Prostate gland (tissue), 2 donors: ENCODE results near the gene UTP11. TPM values are rescaled to one million over a fixed set of nuclear protein-coding genes. Genes with fewer than 3 reads are reported as not detected.
A peak's percentile ranks its signal among the peaks of the same experiment; 100 is the strongest.
"Not testable (repeated sequence)": the region's sequence is repeated elsewhere in the genome, so short reads cannot be mapped to it uniquely, and the experiment has no call there.

Experiments used
- DNase-seq: peaks from one replicate; pipeline ENCODE4 v3.0.0-alpha.2; 2019; ENCODE audit warnings: low spot score
- H3K27ac ChIP-seq, 2 donors: fragments of 200-600 bp; sonication (generic); 2 replicates each; pipeline ENCODE4 v1.5.1; 2017 to 2019
- H3K27me3 ChIP-seq: fragments of 200-600 bp; sonication (generic); replicated peaks from 2 replicates; pipeline ENCODE4 v1.5.1; 2019; ENCODE audit not compliant: insufficient read depth
- H3K36me3 ChIP-seq, 2 donors: fragments of 200-600 bp; sonication (generic); 1 replicate in 1 of 2; 2 replicates in 1 of 2; pipeline versions ENCODE4 v1.5.1 to v1.8.1; 2017 to 2019
- H3K4me1 ChIP-seq: fragments of 200-600 bp; sonication (generic); replicated peaks from 2 replicates; pipeline ENCODE4 v1.5.1; 2019
- H3K4me3 ChIP-seq, 2 donors: fragments of 200-600 bp; sonication (generic); 2 replicates each; pipeline ENCODE4 v1.5.1; 2017 to 2019
- H3K9me3 ChIP-seq: fragments of 200-600 bp; sonication (generic); 2 replicates; pipeline ENCODE4 v1.5.1; 2017
- POLR2A ChIP-seq: fragments of 450-650 bp; IDR thresholded peaks from one replicate; pipeline ENCODE4 v1.6.1; 2016; ENCODE audit warnings: antibody characterized with exemption, mild to moderate bottlenecking
- POLR2AphosphoS5 ChIP-seq: sonication (generic); formaldehyde crosslinking; IDR thresholded peaks from one replicate; pipeline ENCODE4 v1.6.1; 2017; ENCODE audit warnings: antibody characterized with exemption
- WGBS: methylation state at CpG from one replicate; pipeline ENCODE4 v1.1.5; 2018; 5-methylcytosine and 5-hydroxymethylcytosine counted together
- intact Hi-C: fragments of 100-400 bp; cut with DNase I; formaldehyde crosslinking; loops from one replicate; pipeline ENCODE4 v1.14.2; 2022
- total RNA-seq, 2 donors: library from RNA; depleted of rRNA; stranded (reverse); fragments of >200 nt; gene quantifications; one replicate each; pipeline ENCODE4 v1.1.0, GENCODE V29; 2016
- TF ChIP-seq, protein P1 (sequence below), 4 experiments: fragments of 200-600 bp in 2 of 4; fragments of 450-650 bp in 2 of 4; sonication (generic) in 2 of 4; IDR thresholded peaks; 1 replicate in 3 of 4; 2 replicates in 1 of 4; pipeline ENCODE4 v1.5.1; 2016 to 2019; ENCODE audit warnings: antibody characterized with exemption in 4 of 4, mild to moderate bottlenecking in 2 of 4, moderate library complexity in 2 of 4

Gene UTP11
- total RNA-seq, 2 donors from 2014 or later = 26.9 to 36.5 TPM

DNA sequence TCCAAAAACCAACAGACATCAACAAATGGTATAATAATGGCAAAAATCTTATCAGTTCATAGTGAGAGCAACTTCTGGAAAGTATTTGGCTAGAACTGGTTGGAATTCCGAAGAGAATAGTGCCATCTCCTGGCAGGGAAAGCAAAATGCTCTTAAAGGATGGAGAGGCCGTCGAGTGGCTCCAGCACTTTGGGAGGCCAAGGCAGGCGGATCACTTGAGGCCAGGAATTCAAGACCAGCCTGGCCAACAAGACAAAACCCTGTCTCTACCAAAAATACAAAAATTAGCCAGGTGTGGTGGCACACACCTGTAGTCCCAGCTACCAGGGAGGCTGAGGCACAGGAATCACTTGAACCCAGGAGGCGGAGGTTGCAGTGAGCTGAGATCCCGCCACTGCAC, 37.5 kb upstream of the UTP11 start:
- H3K27ac ChIP-seq, H3K4me1 ChIP-seq, DNase-seq, H3K36me3 ChIP-seq, H3K9me3 ChIP-seq, H3K4me3 ChIP-seq, intact Hi-C loops, H3K27me3 ChIP-seq: not testable (repeated sequence)
- TF ChIP-seq, protein P1, sequence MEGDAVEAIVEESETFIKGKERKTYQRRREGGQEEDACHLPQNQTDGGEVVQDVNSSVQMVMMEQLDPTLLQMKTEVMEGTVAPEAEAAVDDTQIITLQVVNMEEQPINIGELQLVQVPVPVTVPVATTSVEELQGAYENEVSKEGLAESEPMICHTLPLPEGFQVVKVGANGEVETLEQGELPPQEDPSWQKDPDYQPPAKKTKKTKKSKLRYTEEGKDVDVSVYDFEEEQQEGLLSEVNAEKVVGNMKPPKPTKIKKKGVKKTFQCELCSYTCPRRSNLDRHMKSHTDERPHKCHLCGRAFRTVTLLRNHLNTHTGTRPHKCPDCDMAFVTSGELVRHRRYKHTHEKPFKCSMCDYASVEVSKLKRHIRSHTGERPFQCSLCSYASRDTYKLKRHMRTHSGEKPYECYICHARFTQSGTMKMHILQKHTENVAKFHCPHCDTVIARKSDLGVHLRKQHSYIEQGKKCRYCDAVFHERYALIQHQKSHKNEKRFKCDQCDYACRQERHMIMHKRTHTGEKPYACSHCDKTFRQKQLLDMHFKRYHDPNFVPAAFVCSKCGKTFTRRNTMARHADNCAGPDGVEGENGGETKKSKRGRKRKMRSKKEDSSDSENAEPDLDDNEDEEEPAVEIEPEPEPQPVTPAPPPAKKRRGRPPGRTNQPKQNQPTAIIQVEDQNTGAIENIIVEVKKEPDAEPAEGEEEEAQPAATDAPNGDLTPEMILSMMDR (IDR thresholded peaks at IDR 0.05) = peak in 3 of 4 experiments; percentile 36 to 67 (median 46)
- 53% methylated on average over 6 of the region's 6 CpGs for WGBS

DNA sequence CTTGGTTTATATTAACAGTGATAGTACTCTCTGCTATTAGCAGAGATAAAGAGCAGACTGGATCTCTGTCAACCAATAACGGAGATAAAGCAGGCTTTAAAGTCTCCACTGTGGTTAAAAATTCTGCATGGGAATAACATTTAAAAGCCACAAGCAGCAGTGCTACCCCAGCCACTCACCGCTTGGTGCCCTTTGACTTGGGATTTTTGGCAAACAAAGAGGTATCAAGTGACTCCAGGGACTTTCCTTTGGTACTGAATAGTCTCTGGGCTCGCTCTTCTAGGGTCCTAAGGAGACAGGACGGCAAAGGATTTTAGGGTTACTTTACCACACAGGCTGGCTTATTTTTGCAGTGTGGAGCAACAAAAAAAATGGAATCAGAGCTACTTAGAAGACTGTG, 34.0 kb upstream of the UTP11 start:
- TF ChIP-seq POLR2AphosphoS5 = no peak
- TF ChIP-seq POLR2A = no peak
- TF ChIP-seq, protein P1 (IDR thresholded peaks at IDR 0.05) = no peak
- no peak overlapping the region for H3K27ac ChIP-seq
- no peak overlapping the region for H3K4me3 ChIP-seq
- no peaks in the 10 kb centered on the region for H3K9me3 ChIP-seq
- peaks cover 0 to 7% of the 10 kb centered on the region in 2 donors for H3K36me3 ChIP-seq
- DNase-seq = no peak
- intact Hi-C loops = no loop called here
- H3K4me1 ChIP-seq = no peaks in the 10 kb centered on the region
- WGBS = 91% methylated on average over 4 of the region's 4 CpGs
- H3K27me3 ChIP-seq = no peaks in the 10 kb centered on the region

DNA sequence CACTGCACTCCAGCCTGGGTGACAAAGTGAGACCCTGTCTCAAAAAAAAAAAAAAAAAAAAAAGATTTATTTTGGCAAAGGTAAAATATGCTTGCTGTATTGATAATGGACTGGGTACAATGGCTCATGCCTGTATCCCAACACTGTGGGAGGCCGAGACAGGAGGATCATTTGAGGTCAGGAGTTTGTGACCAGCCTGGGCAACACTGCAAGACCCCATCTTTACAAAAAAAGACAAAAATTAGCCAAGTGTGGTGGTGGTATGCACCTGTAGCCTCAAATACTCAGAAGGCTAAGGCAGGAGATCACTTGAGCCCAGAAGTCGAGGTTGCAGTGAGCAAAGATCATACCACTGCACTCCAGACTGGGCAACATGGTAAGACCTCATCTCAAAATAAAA, 29.0 kb upstream of the UTP11 start:
- DNase-seq = no peak
- H3K36me3 ChIP-seq = peaks cover 7 to 10% of the 10 kb centered on the region in 2 donors
- WGBS = 95% methylated on average over 2 of the region's 2 CpGs
- intact Hi-C loops = no loop called here
- peaks cover 6% of the 10 kb centered on the region for H3K4me1 ChIP-seq
- H3K27ac ChIP-seq = no peak overlapping the region
- no peaks in the 10 kb centered on the region for H3K27me3 ChIP-seq
- TF ChIP-seq POLR2A (no peak), POLR2AphosphoS5 (no peak)
- TF ChIP-seq, protein P1 (IDR thresholded peaks at IDR 0.05) = no peak
- H3K9me3 ChIP-seq = no peaks in the 10 kb centered on the region
- no peak overlapping the region for H3K4me3 ChIP-seq

DNA sequence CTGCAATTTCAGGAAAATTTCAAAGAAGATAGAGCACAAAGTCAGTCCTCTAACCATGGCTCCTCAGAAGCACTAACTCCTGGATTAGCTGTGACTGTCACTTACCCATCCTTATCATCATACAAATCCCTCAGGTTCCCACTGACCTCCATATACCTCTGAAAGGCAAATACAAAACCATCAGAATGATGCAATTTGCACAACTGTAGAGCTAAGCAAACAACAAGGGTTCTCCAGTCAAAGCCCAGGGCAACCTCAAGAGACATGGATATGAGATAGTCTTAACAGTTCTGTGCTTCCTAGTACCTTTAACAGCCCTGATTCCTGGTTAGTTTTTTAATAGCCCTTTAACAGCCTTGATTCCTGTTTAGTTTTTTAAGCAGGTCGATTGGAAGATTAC, 24.9 kb upstream of the UTP11 start:
- 31% methylated on average over 1 of the region's 1 CpG for WGBS
- H3K27me3 ChIP-seq = no peaks in the 10 kb centered on the region
- H3K36me3 ChIP-seq = peaks cover 0 to 10% of the 10 kb centered on the region in 2 donors
- no peaks in the 10 kb centered on the region for H3K9me3 ChIP-seq
- H3K4me1 ChIP-seq = peaks cover 11% of the 10 kb centered on the region
- intact Hi-C loops = no loop called here
- TF ChIP-seq POLR2AphosphoS5 (no peak), POLR2A (no peak)
- TF ChIP-seq, protein P1 (IDR thresholded peaks at IDR 0.05) = no peak
- no peak overlapping the region for H3K4me3 ChIP-seq
- DNase-seq = no peak
- no peak overlapping the region for H3K27ac ChIP-seq

DNA sequence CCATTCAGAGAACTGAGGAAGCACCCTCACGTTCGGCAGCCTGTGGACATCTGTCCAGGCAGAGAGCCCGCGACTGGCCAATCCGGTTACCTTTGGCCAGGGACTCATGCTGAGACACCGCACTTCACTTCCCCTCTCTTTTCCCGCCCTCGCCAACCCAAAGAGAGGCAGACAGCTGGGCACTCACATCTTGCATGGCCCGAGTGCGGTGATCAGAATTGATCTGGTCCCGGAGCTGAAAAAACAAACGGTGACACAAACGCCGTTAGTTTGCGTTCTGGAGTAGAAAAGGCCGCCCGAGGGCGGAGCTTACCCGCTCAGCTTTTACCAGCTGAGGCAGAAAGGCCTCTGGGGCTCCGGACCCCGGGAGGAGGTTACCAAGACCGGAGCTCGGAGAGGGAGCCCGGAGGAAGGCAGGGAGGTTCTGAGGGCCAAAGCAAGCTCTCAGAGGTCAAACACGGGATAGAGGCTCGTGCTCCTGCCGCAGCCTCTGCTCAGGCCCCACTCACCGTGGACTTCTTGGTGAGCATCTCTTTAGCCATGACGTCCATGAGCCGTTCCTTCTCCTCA, 23.1 kb upstream of the UTP11 start:
- 1% methylated on average over 30 of the region's 30 CpGs for WGBS
- DNase-seq = no peak
- intact Hi-C loops = no loop called here
- Histone ChIP-seq H3K4me1 (peaks cover 11% of the 10 kb centered on the region), H3K27me3 (no peaks in the 10 kb centered on the region), H3K36me3 (peaks cover 0 to 7% of the 10 kb centered on the region in 2 donors), H3K27ac (peak overlapping the region; percentile 68 to 72), H3K9me3 (no peaks in the 10 kb centered on the region), H3K4me3 (peak overlapping the region; percentile 57 to 84)
- TF ChIP-seq POLR2AphosphoS5 (no peak), POLR2A (no peak)
- TF ChIP-seq, protein P1 (IDR thresholded peaks at IDR 0.05) = no peak
